HG03066 (cell line): ENCODE results near the gene MRGPRG.
"Not testable (repeated sequence)": the region's sequence is repeated elsewhere in the genome, so short reads cannot be mapped to it uniquely, and the experiment has no call there.

Experiments used
- ATAC-seq: cut with Tn5 transposase; IDR thresholded peaks from one replicate; pipeline ENCODE4 v1.9.1; 2021; ENCODE audit warnings: low read depth; ENCODE audit not compliant: unreplicated experiment

MRGPRG gene, protein sequence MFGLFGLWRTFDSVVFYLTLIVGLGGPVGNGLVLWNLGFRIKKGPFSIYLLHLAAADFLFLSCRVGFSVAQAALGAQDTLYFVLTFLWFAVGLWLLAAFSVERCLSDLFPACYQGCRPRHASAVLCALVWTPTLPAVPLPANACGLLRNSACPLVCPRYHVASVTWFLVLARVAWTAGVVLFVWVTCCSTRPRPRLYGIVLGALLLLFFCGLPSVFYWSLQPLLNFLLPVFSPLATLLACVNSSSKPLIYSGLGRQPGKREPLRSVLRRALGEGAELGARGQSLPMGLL

DNA sequence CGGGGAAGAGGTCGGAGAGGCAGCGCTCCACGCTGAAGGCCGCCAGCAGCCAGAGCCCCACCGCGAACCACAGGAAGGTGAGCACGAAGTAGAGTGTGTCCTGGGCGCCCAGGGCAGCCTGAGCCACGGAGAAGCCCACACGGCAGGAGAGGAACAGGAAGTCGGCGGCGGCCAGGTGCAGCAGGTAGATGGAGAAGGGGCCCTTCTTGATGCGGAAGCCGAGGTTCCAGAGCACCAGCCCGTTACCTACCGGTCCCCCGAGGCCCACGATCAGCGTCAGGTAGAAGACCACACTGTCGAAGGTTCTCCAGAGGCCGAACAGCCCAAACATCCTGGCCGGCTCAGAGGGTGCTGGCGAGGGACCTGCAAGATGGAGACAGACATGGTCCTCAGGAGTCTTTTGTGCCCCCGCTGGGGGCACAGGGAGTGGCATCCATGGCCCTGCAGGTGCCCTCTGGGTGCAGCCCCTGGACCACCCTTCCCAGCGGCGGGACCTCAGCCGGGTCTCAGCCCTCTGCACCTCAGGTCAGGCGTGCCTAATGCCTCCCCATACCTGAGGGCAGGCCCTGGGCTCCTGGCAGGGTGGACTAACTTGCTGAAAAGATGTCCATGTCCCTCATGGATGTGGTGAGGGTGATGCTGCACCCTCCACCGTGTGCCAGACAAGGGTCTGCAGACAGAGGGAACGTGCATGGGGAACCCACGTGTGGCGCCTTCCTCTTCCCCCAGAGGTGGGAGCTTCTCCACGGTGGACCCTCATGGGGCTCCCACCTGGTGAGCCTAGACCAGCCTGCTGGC, at the start of gene MRGPRG:
TSS of gene MRGPRG (minus strand) at position 331 of the 798 bp plus-strand sequence. CDS start at position 331, 0 bp downstream.
- ATAC-seq: no peak

DNA sequence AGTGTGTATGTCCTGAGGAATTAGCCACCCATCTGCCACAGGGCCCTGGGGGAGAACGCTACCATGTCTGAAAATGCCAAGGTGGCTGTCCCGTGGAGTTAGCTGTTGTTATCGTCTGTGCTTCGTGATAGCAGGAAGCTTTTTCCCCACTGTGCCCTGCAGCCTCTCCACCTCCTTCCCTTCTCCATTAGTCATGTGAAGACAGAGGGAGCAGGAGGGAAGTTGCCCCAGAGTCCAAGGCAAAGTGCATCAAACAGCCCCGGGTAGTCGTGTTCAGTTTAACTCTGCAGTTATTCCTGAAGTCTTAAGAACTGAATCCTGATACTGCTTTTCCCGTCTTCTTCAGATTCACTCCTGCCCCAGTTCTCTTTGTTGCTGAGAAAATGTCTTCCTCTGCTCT, 43.9 kb upstream of the MRGPRG start:
- ATAC-seq: not testable (repeated sequence)

DNA sequence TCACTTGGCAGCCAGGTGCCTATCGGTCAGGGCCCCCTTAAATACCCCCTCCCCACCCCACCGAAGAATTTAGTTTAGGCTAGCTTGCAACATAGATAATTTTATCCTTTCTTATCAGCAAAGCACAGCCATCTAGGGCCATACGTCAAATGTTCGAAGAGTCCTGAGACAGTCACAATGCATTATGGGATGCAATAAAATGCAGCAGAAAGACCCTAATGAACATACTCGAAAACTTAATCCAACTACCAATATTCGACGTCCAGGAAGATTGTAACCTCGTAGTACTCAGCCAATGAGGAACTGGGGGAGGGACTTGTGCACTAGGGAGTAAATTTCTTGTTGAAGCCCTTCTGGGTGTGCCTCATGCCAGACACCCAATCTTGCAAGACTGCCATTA, 43.2 kb upstream of the MRGPRG start:
- ATAC-seq: not testable (repeated sequence)

DNA sequence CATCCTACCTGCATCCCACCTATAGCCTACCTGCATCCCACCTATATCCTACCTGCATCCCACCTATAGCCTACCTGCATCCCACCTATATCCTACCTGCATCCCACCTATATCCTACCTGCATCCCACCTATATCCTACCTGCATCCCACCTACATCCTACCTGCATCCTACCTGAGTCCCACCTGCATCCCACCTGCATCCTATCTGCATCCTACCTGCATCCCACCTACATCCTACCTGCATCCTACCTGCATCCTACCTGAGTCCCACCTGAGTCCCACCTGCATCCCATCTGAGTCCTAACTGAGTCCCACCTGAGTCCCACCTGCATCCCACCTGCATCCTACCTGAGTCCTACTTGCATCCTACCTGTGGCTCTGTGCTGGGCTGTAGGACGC, 38.9 kb upstream of the MRGPRG start:
- ATAC-seq: not testable (repeated sequence)

DNA sequence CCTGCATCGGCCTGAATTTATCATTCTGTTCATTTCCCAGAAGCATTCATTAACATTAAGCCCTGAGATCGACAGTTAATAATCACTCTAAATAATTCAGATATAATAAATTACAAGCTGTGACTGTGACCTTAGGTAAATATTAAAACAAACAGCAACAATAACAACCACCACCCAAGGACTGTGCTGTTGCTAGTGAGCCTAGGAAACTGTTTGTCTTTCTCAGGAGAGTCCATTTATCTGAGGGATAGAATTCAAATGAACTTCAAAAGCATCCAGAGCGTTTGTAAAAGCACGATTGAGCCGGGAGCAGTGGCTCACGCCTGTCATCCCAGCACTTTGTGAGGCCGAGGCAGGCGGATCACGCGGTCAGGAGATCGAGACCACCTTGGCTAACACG, 36.6 kb upstream of the MRGPRG start:
- not testable (repeated sequence) for ATAC-seq

DNA sequence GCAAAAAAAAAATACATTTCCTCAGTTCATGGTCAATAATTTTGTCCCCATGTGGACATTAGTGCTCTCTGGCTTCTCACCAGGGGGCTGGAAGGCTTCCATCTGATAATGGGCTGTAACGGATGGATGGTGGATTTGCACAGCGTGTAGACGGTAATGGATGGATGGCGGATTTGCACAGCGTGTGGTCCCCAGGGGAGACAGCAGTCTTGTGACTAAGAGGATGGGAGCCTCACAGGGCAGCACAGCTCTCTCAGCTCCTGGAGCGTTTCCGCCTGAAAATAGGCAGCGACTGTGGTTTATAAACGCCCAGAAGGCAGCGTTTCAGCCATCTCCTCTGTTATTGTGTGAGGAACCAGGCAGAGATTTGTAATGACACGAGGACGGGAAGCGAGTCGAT, 36.2 kb upstream of the MRGPRG start:
- ATAC-seq: not testable (repeated sequence)

DNA sequence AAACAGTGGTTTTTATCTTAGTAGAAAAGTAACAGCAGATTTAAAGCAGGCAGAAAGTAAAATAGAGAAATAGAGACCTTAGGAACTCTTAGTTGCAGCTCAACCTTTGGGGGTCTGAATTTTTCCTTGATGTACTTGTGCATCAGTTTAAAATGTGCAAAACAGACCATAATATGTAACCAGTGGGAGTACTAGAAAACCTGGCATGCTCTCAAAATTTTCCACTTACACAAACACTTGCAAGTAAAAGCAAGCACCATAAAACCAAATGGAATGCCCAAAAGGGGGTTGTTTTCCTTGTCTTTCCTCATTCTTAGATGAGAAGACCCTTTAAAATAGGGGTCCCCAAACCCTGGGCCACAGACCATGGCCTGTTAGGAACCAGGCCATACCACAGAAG, 26.5 kb upstream of the MRGPRG start:
- no peak for ATAC-seq

DNA sequence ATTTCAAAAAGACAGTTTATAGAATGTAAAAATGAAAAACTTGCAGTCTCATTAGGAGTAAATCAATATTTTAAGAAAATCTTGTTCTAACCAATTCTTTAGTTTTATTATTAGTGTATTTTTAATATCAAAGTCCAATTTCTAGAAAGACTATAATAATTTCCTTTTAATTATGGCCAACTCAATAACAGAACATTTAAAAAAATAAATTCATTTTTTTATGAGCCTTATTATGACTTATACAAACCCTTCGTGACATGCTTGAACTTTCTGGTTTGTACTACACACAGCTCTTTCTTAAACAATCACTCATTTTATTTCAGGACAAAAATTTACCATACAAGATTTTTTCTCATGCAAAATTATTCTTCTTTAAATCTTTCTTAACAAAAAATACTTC, 25.3 kb upstream of the MRGPRG start:
- ATAC-seq: no peak

DNA sequence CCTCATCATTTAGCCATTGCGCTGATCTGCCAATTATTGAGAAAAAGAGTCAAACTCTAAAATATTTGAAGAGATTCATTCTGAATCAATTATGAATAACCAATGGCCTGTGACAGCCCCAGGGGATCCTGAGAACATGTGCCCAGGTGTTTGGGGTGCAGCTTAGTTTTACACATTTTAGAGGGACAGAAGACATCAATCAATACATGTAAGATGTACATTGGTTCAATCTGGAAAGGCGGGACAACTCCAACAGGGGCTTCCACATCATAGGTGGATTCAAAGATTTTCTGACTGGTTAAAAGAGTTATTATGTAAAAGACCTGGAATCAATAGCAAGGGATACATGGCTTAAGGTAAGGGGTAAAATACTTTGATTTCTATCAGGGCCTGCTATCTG, 18.5 kb upstream of the MRGPRG start:
- ATAC-seq: no peak

DNA sequence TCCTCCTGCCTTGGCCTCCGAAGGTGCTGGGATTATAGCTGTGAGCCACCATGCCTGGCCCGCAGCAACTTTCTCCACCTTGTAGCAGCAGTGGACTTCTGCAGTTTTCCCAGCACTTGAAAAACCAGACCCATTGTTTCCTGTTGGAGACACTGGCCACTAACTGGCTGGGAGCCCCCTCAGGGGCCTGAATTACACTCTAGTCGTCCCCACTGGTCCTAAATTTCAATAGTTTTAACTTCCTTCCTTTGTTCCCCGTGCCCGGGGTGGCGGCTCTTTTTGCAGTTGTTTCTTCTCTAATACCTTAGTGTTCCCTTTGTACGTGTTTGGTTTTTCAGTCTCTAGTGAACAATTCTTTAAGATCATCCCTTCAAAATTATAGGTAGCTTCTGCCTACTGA, 16.2 kb upstream of the MRGPRG start:
- no peak for ATAC-seq

DNA sequence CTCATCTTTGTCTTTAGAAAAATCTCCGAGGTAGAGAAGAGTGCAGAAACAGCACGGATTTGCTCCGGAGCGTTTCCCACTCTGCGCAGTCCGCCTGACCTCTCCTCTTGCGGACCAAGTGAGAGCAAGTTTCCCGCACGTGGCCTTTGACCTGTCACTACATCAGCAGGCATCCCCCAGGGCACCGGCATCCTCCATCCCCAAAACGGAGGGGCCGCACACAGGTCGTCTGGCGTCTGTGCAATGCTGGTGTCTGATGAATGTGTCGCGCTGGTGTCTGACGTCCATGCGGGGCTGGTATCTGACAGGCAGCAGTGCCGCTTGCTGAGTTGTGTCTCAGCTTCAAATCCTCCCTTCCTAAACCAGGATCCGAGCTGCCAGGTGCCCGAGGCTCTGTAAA, 14.3 kb upstream of the MRGPRG start:
- no peak for ATAC-seq

DNA sequence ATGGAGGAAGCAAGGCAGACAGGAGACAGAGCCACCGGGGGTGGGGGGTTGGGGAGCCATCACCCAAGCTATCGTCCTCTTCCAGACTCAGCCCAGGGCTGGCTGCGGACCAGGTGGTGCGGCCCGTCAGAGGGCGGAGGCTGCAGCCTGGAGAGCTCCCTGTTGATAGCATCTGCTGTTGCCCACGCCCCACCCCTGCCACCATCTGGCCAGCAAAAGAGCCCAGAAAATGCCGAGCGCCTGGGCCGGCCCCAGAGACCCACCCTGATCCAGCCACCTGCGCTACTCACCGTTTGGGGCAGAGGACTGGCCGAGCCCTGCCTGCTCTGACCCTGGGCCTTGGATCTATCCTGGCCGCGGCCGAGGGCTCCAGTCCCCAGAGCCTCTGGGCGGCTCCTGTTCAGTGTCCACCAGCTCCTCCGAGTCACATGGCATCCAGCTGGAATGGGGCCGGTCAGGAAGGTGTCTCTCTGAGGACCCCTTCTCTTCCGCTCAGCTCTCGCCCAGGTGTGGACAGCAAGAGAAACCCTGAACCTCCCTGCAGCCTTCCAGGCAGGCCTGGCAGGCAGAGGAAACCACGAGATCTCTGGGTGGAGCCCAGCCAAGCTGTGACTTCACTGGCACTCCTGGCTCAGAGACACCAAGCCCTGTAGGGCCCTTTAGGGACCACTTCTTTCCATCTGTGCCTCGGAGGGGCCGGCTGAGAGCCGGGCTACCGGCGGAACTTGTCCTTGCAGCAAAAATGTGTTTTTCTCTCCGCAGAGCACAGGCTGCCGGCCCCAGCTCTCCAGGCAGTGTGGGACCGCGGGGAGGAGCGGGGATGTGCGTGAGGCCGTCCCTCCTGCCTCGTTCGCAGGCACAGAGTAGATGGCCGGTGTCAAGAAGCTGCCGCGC, 13.5 kb upstream of the MRGPRG start, which contains the start of gene MRGPRE:
TSS of gene MRGPRE (minus strand) at position 567 of the 894 bp plus-strand sequence. CDS start 3,618 bp downstream, outside the sequence.
- no peak for ATAC-seq

DNA sequence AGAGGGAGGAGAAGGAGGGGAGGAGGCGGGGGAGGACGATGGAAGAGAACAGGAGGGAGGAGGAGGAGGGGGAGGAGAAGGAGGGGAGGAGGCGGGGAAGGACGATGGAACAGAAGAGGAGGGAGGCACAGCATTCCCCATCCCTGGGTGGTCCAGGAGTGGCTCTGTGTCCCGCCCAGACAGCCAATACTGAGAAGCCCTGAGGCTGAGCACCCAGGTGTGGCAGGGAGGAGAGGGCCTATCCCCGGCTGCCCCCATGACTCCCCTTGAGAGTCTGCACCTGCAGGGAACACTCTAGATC, 12.9 kb upstream of the MRGPRG start:
- ATAC-seq: no peak

DNA sequence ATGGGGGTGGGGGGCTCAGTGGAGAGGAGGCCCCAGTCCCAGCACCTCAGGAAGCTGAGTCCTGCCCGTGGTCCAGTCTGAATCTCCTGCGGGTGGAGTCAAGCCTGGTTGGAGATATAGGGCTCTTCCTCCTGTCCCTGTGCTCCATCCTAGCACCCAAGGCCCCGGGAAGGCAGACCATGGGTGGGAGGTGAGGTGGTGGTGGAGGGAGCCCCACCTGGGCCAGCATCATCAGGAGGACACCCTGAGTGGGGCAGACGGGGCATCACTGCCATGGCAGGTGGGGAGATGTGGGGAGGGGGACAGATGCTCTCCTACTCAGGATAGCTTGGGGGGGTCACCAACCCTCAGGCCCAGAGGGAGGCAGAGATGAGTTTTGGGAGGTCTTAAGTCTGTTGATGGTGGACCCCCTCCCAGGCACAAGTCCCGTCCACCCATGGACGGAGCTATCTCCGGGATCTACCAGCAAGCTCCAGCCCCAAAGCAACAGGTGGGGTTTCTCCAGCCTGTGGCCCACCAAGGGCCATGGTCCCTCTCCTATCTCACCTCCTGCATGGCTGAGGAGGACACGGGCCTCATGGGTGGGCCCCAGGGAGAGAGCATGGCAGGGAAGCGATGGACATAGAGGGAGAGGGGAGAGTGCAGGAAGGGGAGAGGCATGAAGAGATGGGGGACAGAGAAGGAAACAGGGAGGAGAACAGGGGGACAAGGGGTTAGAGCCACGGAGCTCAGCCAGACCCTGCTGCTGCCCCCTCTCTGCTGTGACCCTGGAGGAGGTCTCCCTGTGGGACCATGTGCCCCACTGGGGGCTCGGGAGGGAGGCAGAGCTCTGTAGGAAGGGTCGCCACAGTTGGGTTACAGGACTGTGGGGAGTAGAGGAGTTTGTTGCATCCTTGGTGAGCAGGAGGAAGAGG, 12.3 kb upstream of the MRGPRG start:
- no peak for ATAC-seq

DNA sequence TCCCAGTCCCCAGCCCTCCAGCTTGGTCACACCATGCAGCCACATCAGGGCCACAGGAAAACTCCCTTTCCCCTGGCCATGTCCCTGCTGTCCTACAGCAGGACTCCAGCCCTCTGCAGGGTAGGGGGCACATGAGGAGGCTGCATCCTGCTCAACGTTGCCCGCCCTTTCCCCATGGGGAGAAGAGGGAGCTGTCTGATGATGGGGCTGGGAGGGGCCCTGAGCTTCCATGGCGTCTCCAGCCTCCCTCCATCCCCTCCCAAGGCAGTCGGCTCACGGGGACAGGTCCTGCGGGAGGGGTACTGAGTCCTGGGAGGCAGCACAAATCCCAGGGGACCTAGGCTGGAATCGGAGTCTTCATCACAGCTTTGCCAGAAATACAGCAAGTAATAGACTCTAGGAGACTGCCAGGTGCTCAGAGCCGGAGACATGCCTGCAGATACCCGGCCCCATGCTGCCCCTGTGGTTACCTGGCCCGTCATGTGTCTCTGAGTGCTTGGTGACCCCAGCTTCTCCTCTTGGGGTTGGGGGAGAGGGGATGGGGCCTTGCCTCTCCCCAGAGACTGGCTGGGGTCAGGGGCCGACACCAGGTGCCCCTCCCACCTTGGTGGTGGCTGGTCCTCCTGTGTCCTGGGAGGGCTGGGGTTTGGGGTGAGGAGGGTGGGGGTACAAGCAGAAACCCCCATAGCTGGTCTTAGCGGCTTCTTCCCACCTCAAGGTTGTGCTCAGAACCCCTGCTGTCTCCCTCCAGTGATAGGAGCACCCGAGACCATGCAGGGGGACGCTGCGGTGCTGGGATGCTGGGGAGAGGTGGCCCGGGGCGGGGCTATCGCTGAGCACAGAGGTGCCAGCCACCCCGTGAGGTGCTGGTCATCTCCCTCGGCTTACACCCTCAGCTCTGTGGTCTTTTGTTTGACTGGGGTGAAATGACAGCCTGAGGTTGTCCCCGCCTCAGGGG, 11.3 kb upstream of the MRGPRG start:
- ATAC-seq: no peak

DNA sequence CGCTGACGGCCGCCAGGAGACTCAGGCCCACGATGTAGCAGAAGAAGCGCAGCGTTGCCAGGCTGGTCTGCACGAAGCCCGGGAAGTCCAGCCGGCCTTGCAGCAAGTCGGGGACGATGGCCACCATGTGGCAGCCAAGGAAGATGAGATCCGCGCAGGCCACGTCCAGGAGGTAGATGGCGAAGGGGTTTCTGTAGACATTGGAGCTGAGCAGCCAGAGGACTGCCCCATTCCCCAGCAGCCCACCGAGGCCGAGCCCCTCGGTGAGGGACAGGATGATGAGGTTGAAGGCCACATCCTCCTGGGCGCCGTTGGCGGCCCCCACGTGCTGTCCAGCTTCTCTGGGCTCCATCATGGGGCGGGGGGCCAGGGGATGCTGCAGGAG, 9.8 kb upstream of the MRGPRG start:
- no peak for ATAC-seq

DNA sequence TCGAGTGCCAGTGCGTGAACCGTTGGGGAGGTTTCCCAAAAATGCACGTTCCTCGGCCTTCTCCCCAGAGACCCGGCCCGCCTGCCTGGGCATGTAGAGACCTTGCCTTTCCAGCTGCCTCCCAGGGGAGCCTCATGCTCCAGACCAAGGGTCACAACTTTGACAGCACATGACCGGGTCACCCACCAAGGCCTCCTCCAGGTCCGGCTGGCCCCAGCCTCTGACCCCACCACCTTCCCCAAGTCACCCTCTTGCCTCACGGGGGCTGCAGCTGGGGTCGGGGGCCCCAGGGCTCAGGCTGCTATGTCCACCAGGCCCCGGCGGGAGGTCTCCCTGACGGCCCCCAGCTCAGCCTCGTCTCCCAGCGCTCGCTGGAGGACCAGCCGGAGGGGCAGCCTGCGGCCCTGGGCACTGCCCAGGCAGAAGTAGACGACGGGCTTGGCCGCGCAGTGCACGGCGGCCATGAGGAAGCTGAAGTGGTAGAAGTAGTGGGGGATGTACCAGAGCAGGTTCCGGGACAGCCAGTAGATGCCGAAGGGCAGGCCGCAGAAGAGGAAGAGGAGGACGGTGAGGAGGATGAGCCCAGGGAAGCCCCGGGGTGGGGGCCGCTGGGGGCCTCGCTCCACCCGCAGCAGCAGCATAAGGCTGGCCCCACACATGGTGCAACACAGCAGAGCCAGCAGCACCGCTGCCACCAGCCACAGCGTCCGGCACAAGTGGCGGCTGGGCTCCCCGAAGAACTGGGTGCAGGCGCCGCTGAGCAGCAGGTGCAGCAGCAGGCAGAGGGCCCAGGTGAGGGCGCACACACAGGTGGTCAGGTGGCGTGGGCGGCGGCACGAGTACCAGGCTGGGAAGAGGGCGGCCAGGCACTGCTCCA, 9.2 kb upstream of the MRGPRG start:
- no peak for ATAC-seq
